Panc1 (cell line): ENCODE results near the gene PPP1R14C. TPM values are rescaled to one million over a fixed set of nuclear protein-coding genes. Genes with fewer than 3 reads are reported as not detected.

ENCODE experiments used
- ATAC-seq: fragments of 200-7000 bp; cut with Tn5 transposase; 2 replicates; pipeline ENCODE4 v1.9.1; 2020; ENCODE audit warnings: mild to moderate bottlenecking, moderate library complexity
- BruUV-seq: library from RNA; stranded (reverse); fragments of 400-500 nt; replicated peaks from 2 replicates; lab custom pipeline; 2021; lab: Mats Ljungman, UMichigan
- CTCF ChIA-PET: fragments of 300-600 bp; sonication (Branson Sonifier 250); formaldehyde crosslinking; loops from one replicate; lab custom pipeline; 2022; ENCODE audit warnings: antibody characterized with exemption; lab: Charles Lee
- POLR2A ChIA-PET: fragments of 300-600 bp; sonication (Branson Sonifier 250); formaldehyde crosslinking; loops from one replicate; lab custom pipeline; 2022; ENCODE audit warnings: antibody characterized with exemption; lab: Charles Lee
- DNase-seq: peaks from one replicate; pipeline ENCODE4 v3.0.0-alpha.2; 2010; ENCODE audit warnings: low read depth, low spot score
- H3K27ac ChIP-seq: 2 replicates; pipeline ENCODE4 v1.5.1; 2011; ENCODE audit warnings: mild to moderate bottlenecking, low read length, inconsistent platforms
- H3K27me3 ChIP-seq: fragments of 200-500 bp; sonication (Bioruptor generic); 2 replicates; pipeline ENCODE4 v1.6.0; 2014; ENCODE audit warnings: low read length, inconsistent platforms; ENCODE audit not compliant: control insufficient read depth, insufficient read depth
- H3K36me3 ChIP-seq: fragments of 200-500 bp; sonication (Bioruptor generic); 2 replicates; pipeline ENCODE4 v1.5.1; 2014; ENCODE audit warnings: inconsistent platforms, mild to moderate bottlenecking, low read length, moderate library complexity; ENCODE audit not compliant: control insufficient read depth, insufficient read depth
- H3K4me1 ChIP-seq: 2 replicates; pipeline ENCODE4 v1.5.1; 2011; ENCODE audit warnings: inconsistent platforms, mild to moderate bottlenecking, low read length, moderate library complexity; ENCODE audit not compliant: control insufficient read depth, insufficient read depth
- H3K4me3 ChIP-seq, 2 experiments: 2 replicates each; pipeline ENCODE4 v1.5.1; 2011 to 2012; ENCODE audit warnings: low read depth in 2 of 2, low read length in 2 of 2, mild to moderate bottlenecking in 2 of 2, inconsistent platforms in 1 of 2, moderate library complexity in 1 of 2
- H3K9me3 ChIP-seq: fragments of 200-500 bp; sonication (Bioruptor generic); 2 replicates; pipeline ENCODE4 v1.5.1; 2014; ENCODE audit warnings: low read depth, mild to moderate bottlenecking, inconsistent platforms, low read length, moderate library complexity; ENCODE audit not compliant: control insufficient read depth, insufficient read depth
- CTCF ChIP-seq: fragments of 450-650 bp; IDR thresholded peaks from 2 replicates; pipeline ENCODE4 v1.5.1; 2017; ENCODE audit warnings: mild to moderate bottlenecking
- POLR2AphosphoS5 ChIP-seq: IDR thresholded peaks from 2 replicates; pipeline ENCODE4 v1.6.1; 2012; ENCODE audit warnings: mild to moderate bottlenecking, low read depth, low read length, moderate library complexity
- REST ChIP-seq, 2 experiments: IDR thresholded peaks; 2 replicates each; pipeline ENCODE4 v1.6.1; 2011 to 2012; ENCODE audit warnings: low read depth in 2 of 2, control low read depth in 1 of 2, low read length in 1 of 2, mild to moderate bottlenecking in 1 of 2, moderate library complexity in 1 of 2; ENCODE audit not compliant: insufficient read depth in 1 of 2
- SIN3A ChIP-seq: IDR thresholded peaks from 2 replicates; pipeline ENCODE4 v1.6.1; 2012; ENCODE audit warnings: low read depth, mild to moderate bottlenecking, low read length, moderate library complexity, borderline replicate concordance; ENCODE audit not compliant: insufficient read depth
- TCF7L2 ChIP-seq: IDR thresholded peaks from 2 replicates; pipeline ENCODE4 v1.6.1; 2011; ENCODE audit warnings: mild to moderate bottlenecking, low read depth, low read length, inconsistent platforms
- in situ Hi-C: cut with HindIII; loops from 2 replicates; pipeline ENCODE4 v1.10.0; 2016; ENCODE audit warnings: low sequenced_read_pairs, low pct_unique_long_range_greater_than_20kb
- intact Hi-C: fragments of 100-400 bp; cut with micrococcal nuclease; formaldehyde crosslinking; loops from one replicate; pipeline ENCODE4 v1.10.0; 2022; ENCODE audit not compliant: unreplicated experiment
- total RNA-seq: library from RNA; stranded (reverse); gene quantifications from one replicate; pipeline ENCODE4 v1.2.1, GENCODE V29; 2021; ENCODE audit not compliant: unreplicated experiment

Gene PPP1R14C
- total RNA-seq, 1 experiment from 2014 or later: not detected

GRCh38 chr6:150273457-150274309, 130.8 kb downstream of the PPP1R14C start:
- Histone ChIP-seq H3K4me1 (no peaks in the 10 kb centered on the region), H3K9me3 (no peaks in the 10 kb centered on the region), H3K36me3 (no peaks in the 10 kb centered on the region), H3K27me3 (no peaks in the 10 kb centered on the region), H3K4me3 (no peak overlapping the region), H3K27ac (no peak overlapping the region)
- DNase-seq (no peak), ATAC-seq (no peak)
- in situ Hi-C loops (no loop called here), intact Hi-C loops (no loop called here)
- TF ChIP-seq REST (IDR thresholded peaks at IDR 0.05; ENCODE audit: insufficient read depth in 1 of 2, low read depth in 2 of 2, low read length in 1 of 2) (no peak), TCF7L2 (no peak), CTCF (no peak)
- BruUV-seq: no TSS peak
- ChIA-PET CTCF (no interaction called here), POLR2A (no interaction called here)

GRCh38 chr6:150275489-150275888, 132.6 kb downstream of the PPP1R14C start:
- no peak for ATAC-seq
- intact Hi-C loops: no loop called here
- Histone ChIP-seq H3K4me1 (no peaks in the 10 kb centered on the region), H3K9me3 (no peaks in the 10 kb centered on the region), H3K27me3 (no peaks in the 10 kb centered on the region; the same call in none of the 2 replicates), H3K27ac (no peak overlapping the region), H3K4me3 (no peak overlapping the region), H3K36me3 (no peaks in the 10 kb centered on the region)
- ChIA-PET POLR2A (no interaction called here), CTCF (no interaction called here)
- BruUV-seq: no TSS peak
- in situ Hi-C loops: no loop called here
- DNase-seq: no peak
- TF ChIP-seq SIN3A: no peak
- no peak for TF ChIP-seq REST (IDR thresholded peaks at IDR 0.05; ENCODE audit: insufficient read depth in 1 of 2, low read depth in 2 of 2, low read length in 1 of 2)
- TF ChIP-seq POLR2AphosphoS5: no peak
- no peak for TF ChIP-seq TCF7L2
- TF ChIP-seq CTCF: no peak
